Gastroesophageal sphincter (tissue), 4 donors: ENCODE data around the gene FBXW5. TPM values are rescaled to one million over a fixed set of nuclear protein-coding genes. Genes with fewer than 3 reads are reported as not detected.

Source experiments
- ATAC-seq: fragments of 150-250 bp; one replicate; pipeline ENCODE4 v1.9.1; 2016; ENCODE audit warnings: mild to moderate bottlenecking, moderate library complexity
- H3K27ac ChIP-seq, 4 donors: fragments of 200-600 bp; sonication (generic) in 3 of 4; 1 replicate in 3 of 4; 2 replicates in 1 of 4; pipeline ENCODE4 v1.5.1; 2016 to 2019
- H3K27me3 ChIP-seq: fragments of 200-600 bp; sonication (generic); one replicate; pipeline ENCODE4 v1.5.1; 2019
- H3K36me3 ChIP-seq, 2 donors: fragments of 200-600 bp; sonication (generic); one replicate each; pipeline ENCODE4 v1.5.1; 2019; ENCODE audit warnings: control low read depth in 1 of 2
- H3K4me1 ChIP-seq, 3 donors: fragments of 200-600 bp; sonication (generic); 1 replicate in 2 of 3; 2 replicates in 1 of 3; pipeline ENCODE4 v1.5.1; 2016 to 2019; ENCODE audit warnings: control low read depth in 2 of 3
- H3K4me3 ChIP-seq, 2 donors: fragments of 200-600 bp; sonication (generic); one replicate each; pipeline ENCODE4 v1.5.1; 2019; ENCODE audit warnings: mild to moderate bottlenecking in 1 of 2, moderate library complexity in 1 of 2
- H3K9me3 ChIP-seq, 3 donors: fragments of 200-600 bp; sonication (generic); one replicate each; pipeline ENCODE4 v1.5.1; 2017 to 2019; ENCODE audit warnings: control low read depth in 2 of 3
- EP300 ChIP-seq: sonication (generic); formaldehyde crosslinking; IDR thresholded peaks from one replicate; pipeline ENCODE4 v1.6.1; 2017; ENCODE audit warnings: antibody characterized with exemption, mild to moderate bottlenecking
- POLR2A ChIP-seq, 2 donors: fragments of 450-650 bp; IDR thresholded peaks; one replicate each; pipeline ENCODE4 v1.6.1; 2017; ENCODE audit warnings: antibody characterized with exemption in 2 of 2, mild to moderate bottlenecking in 2 of 2, moderate library complexity in 1 of 2
- POLR2AphosphoS5 ChIP-seq: sonication (generic); formaldehyde crosslinking; IDR thresholded peaks from one replicate; pipeline ENCODE4 v1.6.1; 2017; ENCODE audit warnings: antibody characterized with exemption
- WGBS, 2 donors: methylation state at CpG; one replicate each; pipeline ENCODE4 v1.1.5; 2018; ENCODE audit warnings: low coverage in 1 of 2; 5-methylcytosine and 5-hydroxymethylcytosine counted together
- total RNA-seq, 4 donors: library from RNA; depleted of rRNA; stranded (reverse); fragments of >200 nt; gene quantifications; one replicate each; pipeline ENCODE4 v1.1.0, GENCODE V29; 2016
- TF ChIP-seq, protein P1 (sequence below), 4 experiments: fragments of 200-600 bp in 2 of 4; fragments of 450-650 bp in 2 of 4; sonication (generic) in 1 of 4; IDR thresholded peaks; one replicate each; pipeline ENCODE4 v1.5.1; 2017 to 2019; ENCODE audit warnings: antibody characterized with exemption in 4 of 4, mild to moderate bottlenecking in 2 of 4, moderate library complexity in 2 of 4

Gene FBXW5
- total RNA-seq, 4 donors from 2014 or later, result 171 to 310 (median 236) TPM

DNA sequence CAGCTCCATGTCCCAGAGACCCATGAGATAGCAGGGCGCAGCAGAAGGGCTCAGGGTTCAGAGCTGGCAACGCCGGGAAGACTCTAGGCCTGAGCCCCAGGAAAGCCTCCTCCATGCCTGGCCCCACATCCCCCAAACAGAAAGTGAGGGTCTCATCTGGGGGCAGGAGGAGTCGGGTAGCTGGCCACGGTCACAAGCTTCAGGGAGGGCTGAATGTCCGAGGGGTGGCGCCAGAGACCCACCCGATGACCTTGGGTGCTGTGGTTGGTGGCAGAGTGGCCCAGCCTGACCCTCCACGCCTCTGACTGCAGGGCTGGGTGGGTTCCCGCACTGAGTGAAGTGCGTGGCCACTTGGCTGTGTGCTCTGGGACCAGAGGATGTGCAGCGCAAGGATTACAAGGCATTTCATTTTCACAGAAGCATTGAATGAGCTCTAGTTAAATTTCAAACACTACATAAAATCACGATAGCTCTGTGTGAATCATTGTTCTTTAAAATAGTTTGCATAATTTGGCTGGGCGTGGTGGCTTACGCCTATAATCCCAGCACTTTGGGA is 3.5 kb upstream of the FBXW5 start:
- ATAC-seq, result no peak
- Histone ChIP-seq H3K4me3 (no peak overlapping the region), H3K36me3 (peaks cover 0 to 3% of the 10 kb centered on the region in 2 donors), H3K27me3 (no peaks in the 10 kb centered on the region), H3K4me1 (peaks cover 0 to 47% (median 20%) of the 10 kb centered on the region in 3 donors), H3K27ac (peak overlapping the region in 1 of 4 donors; percentile 29), H3K9me3 (no peaks in the 10 kb centered on the region)
- WGBS, 2 donors, result 45 to 54% methylated on average over 4 of the region's 15 CpGs
- TF ChIP-seq, protein P1, sequence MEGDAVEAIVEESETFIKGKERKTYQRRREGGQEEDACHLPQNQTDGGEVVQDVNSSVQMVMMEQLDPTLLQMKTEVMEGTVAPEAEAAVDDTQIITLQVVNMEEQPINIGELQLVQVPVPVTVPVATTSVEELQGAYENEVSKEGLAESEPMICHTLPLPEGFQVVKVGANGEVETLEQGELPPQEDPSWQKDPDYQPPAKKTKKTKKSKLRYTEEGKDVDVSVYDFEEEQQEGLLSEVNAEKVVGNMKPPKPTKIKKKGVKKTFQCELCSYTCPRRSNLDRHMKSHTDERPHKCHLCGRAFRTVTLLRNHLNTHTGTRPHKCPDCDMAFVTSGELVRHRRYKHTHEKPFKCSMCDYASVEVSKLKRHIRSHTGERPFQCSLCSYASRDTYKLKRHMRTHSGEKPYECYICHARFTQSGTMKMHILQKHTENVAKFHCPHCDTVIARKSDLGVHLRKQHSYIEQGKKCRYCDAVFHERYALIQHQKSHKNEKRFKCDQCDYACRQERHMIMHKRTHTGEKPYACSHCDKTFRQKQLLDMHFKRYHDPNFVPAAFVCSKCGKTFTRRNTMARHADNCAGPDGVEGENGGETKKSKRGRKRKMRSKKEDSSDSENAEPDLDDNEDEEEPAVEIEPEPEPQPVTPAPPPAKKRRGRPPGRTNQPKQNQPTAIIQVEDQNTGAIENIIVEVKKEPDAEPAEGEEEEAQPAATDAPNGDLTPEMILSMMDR (IDR thresholded peaks at IDR 0.05), result peak in 2 of 4 experiments; percentile 23 to 50
- TF ChIP-seq EP300 (no peak), POLR2A (IDR thresholded peaks at IDR 0.05) (no peak), POLR2AphosphoS5 (no peak)

DNA sequence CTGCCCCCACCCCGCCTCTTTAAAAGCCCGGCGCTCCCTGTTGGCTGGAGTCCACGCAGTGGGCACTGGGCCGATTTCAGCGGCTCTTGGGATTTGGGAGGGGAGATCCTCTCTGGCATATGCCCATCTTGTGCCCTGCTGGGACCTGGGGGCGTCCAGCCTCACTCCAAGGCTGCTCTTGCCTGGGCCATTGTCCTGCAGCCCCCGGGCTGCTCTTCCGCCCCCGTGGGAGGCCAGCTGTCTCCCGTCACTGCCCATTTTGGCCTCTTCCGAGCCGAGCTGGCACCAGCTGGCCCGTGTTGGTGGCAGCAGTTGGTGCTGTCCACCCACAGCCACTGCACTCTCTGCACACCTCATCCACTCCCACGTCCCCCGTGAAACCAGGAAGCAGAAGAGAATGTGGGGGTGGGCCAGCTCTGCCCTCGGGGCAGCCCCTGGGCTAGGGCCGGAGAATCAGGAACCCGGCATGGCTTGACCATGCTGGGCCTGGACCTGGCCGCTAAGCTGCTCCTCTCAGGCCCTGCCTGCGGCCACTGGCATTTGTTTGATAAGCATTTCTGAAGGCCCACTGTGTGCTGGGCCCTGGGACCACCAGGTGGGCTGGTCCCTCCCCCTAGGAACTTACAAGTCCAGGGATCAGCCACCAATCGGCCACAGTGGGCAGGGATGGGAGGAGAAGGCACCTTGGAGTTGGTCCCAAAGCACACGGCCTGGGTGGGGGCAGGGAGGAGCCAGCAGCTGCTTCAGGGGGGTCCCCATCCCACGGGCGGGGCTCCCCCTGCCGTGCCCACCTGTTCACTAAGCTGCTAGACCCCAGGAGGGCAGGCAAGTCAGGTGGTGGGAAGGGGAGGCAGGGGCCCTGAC is 2.7 kb upstream of the FBXW5 start:
- H3K4me3 ChIP-seq, result no peak overlapping the region
- 62% methylated on average over 3 of the region's 26 CpGs; no CpG with 5 or more reads in 1 of the 2 donors for WGBS, 2 donors
- no peak for TF ChIP-seq POLR2A (IDR thresholded peaks at IDR 0.05)
- TF ChIP-seq, protein P1 (IDR thresholded peaks at IDR 0.05), result no peak
- TF ChIP-seq POLR2AphosphoS5, result no peak
- TF ChIP-seq EP300, result no peak
- no peak for ATAC-seq
- H3K27me3 ChIP-seq, result no peaks in the 10 kb centered on the region
- no peaks in the 10 kb centered on the region for H3K9me3 ChIP-seq
- no peak overlapping the region for H3K27ac ChIP-seq
- H3K4me1 ChIP-seq, result peaks cover 0 to 55% (median 25%) of the 10 kb centered on the region in 3 donors
- peaks cover 0 to 11% of the 10 kb centered on the region in 2 donors for H3K36me3 ChIP-seq

DNA sequence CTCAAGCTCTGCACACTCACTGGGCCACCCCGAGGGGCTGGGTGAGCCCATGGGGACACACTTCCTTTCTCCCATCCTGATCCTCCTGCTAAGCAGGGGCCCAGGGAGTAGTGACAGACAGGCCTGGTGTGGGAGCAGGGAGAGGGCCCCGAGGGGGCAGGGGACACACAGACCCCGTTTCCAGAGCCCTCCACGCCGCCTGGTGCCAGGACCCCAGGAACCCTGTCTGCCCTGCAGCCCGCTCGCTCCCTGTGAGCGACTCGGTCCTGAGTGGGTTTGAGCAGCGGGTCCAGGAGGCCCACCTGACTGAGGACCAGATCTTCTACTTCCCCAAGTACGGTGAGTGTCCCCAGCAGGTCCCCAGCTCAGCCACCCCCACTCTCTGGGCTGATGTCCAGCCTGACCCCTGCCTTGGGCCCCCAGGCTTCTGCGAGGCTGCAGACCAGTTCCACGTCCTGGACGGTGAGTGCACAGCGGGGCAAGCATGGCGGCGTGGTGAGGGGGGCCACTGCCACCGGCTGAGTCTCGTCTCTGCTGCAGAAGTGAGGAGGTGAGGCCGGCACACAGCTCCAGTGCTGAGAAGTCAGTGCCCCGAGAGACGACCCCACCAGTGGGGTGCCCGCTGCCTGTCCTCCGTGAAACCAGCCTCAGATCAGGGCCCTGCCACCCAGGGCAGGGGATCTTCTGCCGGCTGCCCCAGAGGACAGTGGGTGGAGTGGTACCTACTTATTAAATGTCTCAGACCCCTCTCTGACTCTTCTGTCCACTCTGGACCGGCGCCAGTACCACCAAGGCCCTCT is 1.9 kb upstream of the FBXW5 start:
- Histone ChIP-seq H3K9me3 (no peaks in the 10 kb centered on the region), H3K4me3 (no peak overlapping the region), H3K27me3 (no peaks in the 10 kb centered on the region), H3K27ac (no peak overlapping the region), H3K4me1 (peaks cover 0 to 60% (median 25%) of the 10 kb centered on the region in 3 donors), H3K36me3 (peaks cover 0 to 19% of the 10 kb centered on the region in 2 donors)
- no peak for ATAC-seq
- no CpG with 5 or more reads among the region's 27 CpGs for WGBS, 2 donors
- TF ChIP-seq POLR2A (IDR thresholded peaks at IDR 0.05), result no peak
- TF ChIP-seq, protein P1 (IDR thresholded peaks at IDR 0.05), result no peak
- TF ChIP-seq EP300, result no peak
- no peak for TF ChIP-seq POLR2AphosphoS5

DNA sequence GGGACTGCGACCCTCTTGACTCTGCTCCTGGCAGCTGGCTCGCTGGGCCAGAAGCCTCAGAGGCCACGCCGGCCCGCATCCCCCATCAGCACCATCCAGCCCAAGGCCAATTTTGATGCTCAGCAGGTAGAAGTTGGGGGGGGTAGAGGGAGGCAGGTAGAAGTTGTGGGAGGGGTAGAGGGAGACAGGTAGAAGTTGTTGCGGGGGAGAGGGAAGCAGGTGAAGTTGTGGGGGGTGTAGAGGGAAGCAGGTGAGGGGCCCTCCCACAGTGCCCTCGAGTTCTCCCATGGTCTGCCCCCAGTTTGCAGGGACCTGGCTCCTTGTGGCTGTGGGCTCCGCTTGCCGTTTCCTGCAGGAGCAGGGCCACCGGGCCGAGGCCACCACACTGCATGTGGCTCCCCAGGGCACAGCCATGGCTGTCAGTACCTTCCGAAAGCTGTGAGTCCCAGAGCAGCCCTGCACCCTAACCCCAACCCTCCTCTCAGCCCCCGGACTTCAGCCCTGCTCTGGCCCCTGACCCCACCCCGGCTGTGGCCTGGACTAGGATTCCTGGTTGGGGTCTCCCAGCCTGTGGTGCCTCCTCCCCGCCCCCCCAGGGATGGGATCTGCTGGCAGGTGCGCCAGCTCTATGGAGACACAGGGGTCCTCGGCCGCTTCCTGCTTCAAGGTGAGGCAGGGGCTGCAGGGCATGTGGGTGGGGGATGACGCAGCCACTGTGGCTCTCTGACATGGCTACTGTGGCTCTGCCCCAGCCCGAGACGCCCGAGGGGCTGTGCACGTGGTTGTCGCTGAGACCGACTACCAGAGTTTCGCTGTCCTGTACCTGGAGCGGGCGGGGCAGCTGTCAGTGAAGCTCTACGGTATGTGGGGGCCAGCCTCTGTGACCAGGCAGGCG is 1.0 kb upstream of the FBXW5 start:
- WGBS, 2 donors, result 80% methylated on average over 2 of the region's 30 CpGs; no CpG with 5 or more reads in 1 of the 2 donors
- no peaks in the 10 kb centered on the region for H3K27me3 ChIP-seq
- no peak overlapping the region for H3K27ac ChIP-seq
- ATAC-seq, result no peak
- H3K4me3 ChIP-seq, result no peak overlapping the region
- peaks cover 0 to 27% of the 10 kb centered on the region in 2 donors for H3K36me3 ChIP-seq
- TF ChIP-seq EP300, result no peak
- no peak for TF ChIP-seq POLR2AphosphoS5
- TF ChIP-seq, protein P1 (IDR thresholded peaks at IDR 0.05), result no peak
- TF ChIP-seq POLR2A (IDR thresholded peaks at IDR 0.05), result no peak
- H3K4me1 ChIP-seq, result peaks cover 0 to 57% (median 24%) of the 10 kb centered on the region in 3 donors
- H3K9me3 ChIP-seq, result no peaks in the 10 kb centered on the region
